HEK293 (cell line): Measurements from ENCODE around the gene PRSS56.

Source experiments
- CTCF ChIA-PET: fragments of 350-600 bp; formaldehyde crosslinking; extraction: SDS; loops from one replicate; lab custom pipeline; 2021; ENCODE audit warnings: antibody characterized with exemption; lab: Yijun Ruan, JAX
- POLR2A ChIA-PET: fragments of 300-600 bp; formaldehyde crosslinking; extraction: SDS; loops from one replicate; lab custom pipeline; 2020; ENCODE audit warnings: antibody characterized with exemption, inconsistent platforms; lab: Yijun Ruan, JAX
- H3K27ac ChIP-seq: fragments of 200-500 bp; sonication (Bioruptor generic); 2 replicates; pipeline ENCODE4 v1.5.1; 2014; ENCODE audit warnings: low read depth, low read length, control low read depth, inconsistent platforms; ENCODE audit errors: extremely low read depth
- H3K36me3 ChIP-seq, 2 experiments: fragments of 200-500 bp in 1 of 2; sonication (Bioruptor generic) in 1 of 2; 1 replicate in 1 of 2; 2 replicates in 1 of 2; pipeline ENCODE4 v1.5.1; 2014 to 2017; ENCODE audit warnings: inconsistent platforms in 2 of 2, low read length in 2 of 2; ENCODE audit not compliant: control insufficient read depth in 2 of 2, insufficient read depth in 1 of 2
- H3K4me1 ChIP-seq: fragments of 200-500 bp; sonication (Bioruptor generic); 2 replicates; pipeline ENCODE4 v1.5.1; 2014; ENCODE audit warnings: mild to moderate bottlenecking, low read length, inconsistent platforms; ENCODE audit not compliant: control insufficient read depth, insufficient read depth
- H3K4me3 ChIP-seq: 2 replicates; pipeline ENCODE4 v1.5.1; 2011; ENCODE audit warnings: low read depth, mild to moderate bottlenecking, control low read depth, low read length, moderate library complexity
- H3K9me3 ChIP-seq: fragments of 200-500 bp; sonication (Bioruptor generic); 2 replicates; pipeline ENCODE4 v1.5.1; 2014; ENCODE audit warnings: low read depth, low read length, inconsistent platforms; ENCODE audit not compliant: control insufficient read depth, insufficient read depth
- EGR2 ChIP-seq: fragments of 450-650 bp; formaldehyde crosslinking; IDR thresholded peaks from 2 replicates; pipeline ENCODE4 v1.5.1; 2016; ENCODE audit warnings: low read depth, missing biosample characterization, missing genetic modification characterization
- ZBTB11 ChIP-seq: fragments of 450-650 bp; formaldehyde crosslinking; conservative IDR thresholded peaks from 2 replicates; pipeline ENCODE4 v1.5.1; 2016; ENCODE audit warnings: low read depth, missing biosample characterization, missing genetic modification characterization
- ZBTB17 ChIP-seq: fragments of 450-650 bp; formaldehyde crosslinking; IDR thresholded peaks from 2 replicates; pipeline ENCODE4 v1.5.1; 2016; ENCODE audit warnings: missing biosample characterization, missing genetic modification characterization
- ZFHX2 ChIP-seq: fragments of 450-650 bp; formaldehyde crosslinking; conservative IDR thresholded peaks from 2 replicates; pipeline ENCODE4 v1.5.1; 2016; ENCODE audit warnings: missing biosample characterization, missing genetic modification characterization
- ZNF10 ChIP-seq: fragments of 450-650 bp; formaldehyde crosslinking; IDR thresholded peaks from 2 replicates; pipeline ENCODE4 v1.5.1; 2017; ENCODE audit warnings: missing biosample characterization, missing genetic modification characterization
- ZNF19 ChIP-seq: fragments of 450-650 bp; formaldehyde crosslinking; IDR thresholded peaks from 2 replicates; pipeline ENCODE4; 2016; ENCODE audit warnings: missing biosample characterization, missing genetic modification characterization, low read depth
- ZNF214 ChIP-seq: fragments of 450-650 bp; formaldehyde crosslinking; IDR thresholded peaks from 2 replicates; pipeline ENCODE4 v1.5.1; 2017; ENCODE audit warnings: missing biosample characterization, mild to moderate bottlenecking, missing genetic modification characterization, borderline replicate concordance
- ZNF266 ChIP-seq: fragments of 450-650 bp; formaldehyde crosslinking; IDR thresholded peaks from 2 replicates; pipeline ENCODE4 v1.5.1; 2016; ENCODE audit warnings: missing biosample characterization, missing genetic modification characterization, low read depth
- ZNF350 ChIP-seq: fragments of 450-650 bp; formaldehyde crosslinking; IDR thresholded peaks from 2 replicates; pipeline ENCODE4 v1.5.0; 2017; ENCODE audit warnings: missing biosample characterization, mild to moderate bottlenecking, missing genetic modification characterization
- ZNF423 ChIP-seq: fragments of 450-650 bp; formaldehyde crosslinking; IDR thresholded peaks from 2 replicates; pipeline ENCODE4 v1.5.1; 2016; ENCODE audit warnings: missing biosample characterization, missing genetic modification characterization
- ZNF48 ChIP-seq: fragments of 450-650 bp; formaldehyde crosslinking; IDR thresholded peaks from 2 replicates; pipeline ENCODE4 v1.5.1; 2016; ENCODE audit warnings: missing biosample characterization, missing genetic modification characterization
- ZNF510 ChIP-seq: fragments of 450-650 bp; formaldehyde crosslinking; IDR thresholded peaks from 2 replicates; pipeline ENCODE4 v1.5.1; 2018; ENCODE audit warnings: mild to moderate bottlenecking, missing genetic modification characterization, missing biosample characterization; ENCODE audit not compliant: insufficient replicate concordance
- ZNF530 ChIP-seq: fragments of 450-650 bp; formaldehyde crosslinking; IDR thresholded peaks from 2 replicates; pipeline ENCODE4 v1.5.1; 2016; ENCODE audit warnings: low read depth, missing biosample characterization, missing genetic modification characterization
- ZNF555 ChIP-seq: fragments of 450-650 bp; formaldehyde crosslinking; conservative IDR thresholded peaks from 2 replicates; pipeline ENCODE4 v1.5.1; 2017; ENCODE audit warnings: missing biosample characterization, mild to moderate bottlenecking, missing genetic modification characterization, inconsistent platforms
- ZNF677 ChIP-seq: fragments of 450-650 bp; IDR thresholded peaks from 2 replicates; pipeline ENCODE4 v1.5.0; 2018; ENCODE audit warnings: missing biosample characterization, mild to moderate bottlenecking, missing genetic modification characterization, moderate library complexity
- ZNF792 ChIP-seq: fragments of 450-650 bp; formaldehyde crosslinking; IDR thresholded peaks from 2 replicates; pipeline ENCODE4 v1.5.1; 2016; ENCODE audit warnings: missing biosample characterization, missing genetic modification characterization
- TF ChIP-seq, protein P1 (sequence below): fragments of 450-650 bp; formaldehyde crosslinking; IDR thresholded peaks from 2 replicates; pipeline ENCODE4 v1.5.1; 2016; ENCODE audit warnings: missing biosample characterization, missing genetic modification characterization
- TF ChIP-seq, protein P2 (sequence below): fragments of 450-650 bp; formaldehyde crosslinking; IDR thresholded peaks from 2 replicates; pipeline ENCODE4 v1.5.1; 2016; ENCODE audit warnings: missing biosample characterization, missing genetic modification characterization
- TF ChIP-seq, protein P3 (sequence below): fragments of 450-650 bp; formaldehyde crosslinking; IDR thresholded peaks from 2 replicates; pipeline ENCODE4 v1.5.1; 2016; ENCODE audit warnings: missing biosample characterization, missing genetic modification characterization, low read depth
- TF ChIP-seq, protein P4 (sequence below): fragments of 450-650 bp; formaldehyde crosslinking; IDR thresholded peaks from 2 replicates; pipeline ENCODE4 v1.5.1; 2017; ENCODE audit warnings: missing biosample characterization, missing genetic modification characterization

Gene PRSS56

DNA sequence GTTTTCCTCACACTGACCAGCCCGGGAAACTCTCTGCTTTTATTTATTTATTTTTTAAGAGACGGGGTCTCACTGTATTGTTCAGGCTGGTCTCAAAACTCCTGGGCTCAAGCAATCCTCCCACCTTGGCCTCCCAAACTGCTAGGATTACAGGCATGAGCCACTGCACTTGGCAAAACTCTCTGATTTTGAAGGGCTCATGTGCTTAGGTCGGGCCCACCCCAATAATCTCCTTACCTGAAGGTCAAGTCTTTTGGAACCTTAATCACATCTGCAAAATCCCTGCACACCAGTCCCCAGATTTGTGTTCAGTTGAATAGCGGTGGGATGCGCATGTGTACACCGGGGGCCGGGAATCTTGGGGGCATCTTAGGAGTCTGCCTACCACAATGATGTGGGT, 24.9 kb upstream of the PRSS56 start:
- no peaks in the 10 kb centered on the region for H3K36me3 ChIP-seq
- H3K9me3 ChIP-seq = no peaks in the 10 kb centered on the region
- no peak overlapping the region for H3K27ac ChIP-seq
- ChIA-PET POLR2A (interaction anchor here (0.6 kb wide), 1 partner anchor 52 kb away, joined by 3 read pairs; no protein-coding TSS in a partner anchor), CTCF (interaction anchor here (1.1 kb wide), 1 partner anchor 25 kb away, joined by 3 read pairs; no protein-coding TSS in a partner anchor)
- no peak overlapping the region for H3K4me3 ChIP-seq
- no peaks in the 10 kb centered on the region for H3K4me1 ChIP-seq
- peak; percentile 51; the same call in 1 of the 2 replicates for TF ChIP-seq ZNF10 (tag by site-specific recombination)
- TF ChIP-seq, protein P1, sequence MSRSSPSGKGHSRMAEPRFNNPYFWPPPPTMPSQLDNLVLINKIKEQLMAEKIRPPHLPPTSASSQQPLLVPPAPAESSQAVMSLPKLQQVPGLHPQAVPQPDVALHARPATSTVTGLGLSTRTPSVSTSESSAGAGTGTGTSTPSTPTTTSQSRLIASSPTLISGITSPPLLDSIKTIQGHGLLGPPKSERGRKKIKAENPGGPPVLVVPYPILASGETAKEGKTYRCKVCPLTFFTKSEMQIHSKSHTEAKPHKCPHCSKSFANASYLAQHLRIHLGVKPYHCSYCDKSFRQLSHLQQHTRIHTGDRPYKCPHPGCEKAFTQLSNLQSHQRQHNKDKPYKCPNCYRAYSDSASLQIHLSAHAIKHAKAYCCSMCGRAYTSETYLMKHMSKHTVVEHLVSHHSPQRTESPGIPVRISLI (tag by site-specific recombination) = no peak

DNA sequence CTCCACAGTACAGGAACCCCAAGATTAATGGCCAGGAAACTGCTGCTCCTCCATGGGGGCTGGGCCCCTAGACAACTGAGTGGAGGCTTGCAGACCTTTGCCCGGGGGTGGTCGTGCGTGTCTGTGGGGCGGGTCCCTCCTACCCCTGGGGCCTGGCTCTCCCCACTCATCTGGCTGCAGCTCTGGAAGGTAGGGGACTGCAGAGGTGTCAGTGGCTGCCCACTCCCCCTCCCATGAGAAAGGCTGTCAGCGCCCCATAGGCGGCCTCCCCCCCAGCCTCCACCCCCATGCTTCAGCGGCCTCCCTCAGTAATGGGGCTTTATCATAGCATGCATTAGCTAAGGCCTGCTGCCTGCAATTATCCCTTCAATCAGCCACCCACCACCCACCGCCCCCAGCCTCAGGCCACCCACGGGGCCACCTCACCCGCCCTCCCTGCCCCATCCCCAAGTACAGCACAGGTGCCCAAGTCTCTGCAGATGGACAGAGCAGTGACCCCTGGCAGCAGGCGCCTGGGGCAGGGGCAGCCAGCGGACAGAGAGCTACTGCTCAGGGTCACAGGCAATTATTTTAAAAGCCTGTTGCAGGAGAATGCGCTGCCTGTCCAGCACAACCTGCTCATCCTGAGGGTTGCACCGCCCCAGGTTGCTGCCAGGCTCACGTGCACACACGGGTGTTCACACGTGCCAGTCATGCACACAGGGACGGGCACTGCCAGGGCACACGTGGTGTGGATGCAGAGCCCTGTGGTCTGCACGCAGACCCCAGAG, 23.5 kb upstream of the PRSS56 start:
- no peaks in the 10 kb centered on the region for H3K4me1 ChIP-seq
- POLR2A ChIA-PET = interaction anchor here (0.6 to 0.7 kb wide), 3 partner anchors 127 to 1826 kb away, joined by 3 to 5 read pairs (median 3); no protein-coding TSS in a partner anchor
- CTCF ChIA-PET = no interaction called here
- no peak overlapping the region for H3K27ac ChIP-seq
- no peaks in the 10 kb centered on the region for H3K9me3 ChIP-seq
- no peak overlapping the region for H3K4me3 ChIP-seq
- no peaks in the 10 kb centered on the region for H3K36me3 ChIP-seq
- TF ChIP-seq ZNF423 (tag by site-specific recombination) = no peak
- TF ChIP-seq ZNF266 (tag by site-specific recombination) = no peak
- TF ChIP-seq, protein P2, sequence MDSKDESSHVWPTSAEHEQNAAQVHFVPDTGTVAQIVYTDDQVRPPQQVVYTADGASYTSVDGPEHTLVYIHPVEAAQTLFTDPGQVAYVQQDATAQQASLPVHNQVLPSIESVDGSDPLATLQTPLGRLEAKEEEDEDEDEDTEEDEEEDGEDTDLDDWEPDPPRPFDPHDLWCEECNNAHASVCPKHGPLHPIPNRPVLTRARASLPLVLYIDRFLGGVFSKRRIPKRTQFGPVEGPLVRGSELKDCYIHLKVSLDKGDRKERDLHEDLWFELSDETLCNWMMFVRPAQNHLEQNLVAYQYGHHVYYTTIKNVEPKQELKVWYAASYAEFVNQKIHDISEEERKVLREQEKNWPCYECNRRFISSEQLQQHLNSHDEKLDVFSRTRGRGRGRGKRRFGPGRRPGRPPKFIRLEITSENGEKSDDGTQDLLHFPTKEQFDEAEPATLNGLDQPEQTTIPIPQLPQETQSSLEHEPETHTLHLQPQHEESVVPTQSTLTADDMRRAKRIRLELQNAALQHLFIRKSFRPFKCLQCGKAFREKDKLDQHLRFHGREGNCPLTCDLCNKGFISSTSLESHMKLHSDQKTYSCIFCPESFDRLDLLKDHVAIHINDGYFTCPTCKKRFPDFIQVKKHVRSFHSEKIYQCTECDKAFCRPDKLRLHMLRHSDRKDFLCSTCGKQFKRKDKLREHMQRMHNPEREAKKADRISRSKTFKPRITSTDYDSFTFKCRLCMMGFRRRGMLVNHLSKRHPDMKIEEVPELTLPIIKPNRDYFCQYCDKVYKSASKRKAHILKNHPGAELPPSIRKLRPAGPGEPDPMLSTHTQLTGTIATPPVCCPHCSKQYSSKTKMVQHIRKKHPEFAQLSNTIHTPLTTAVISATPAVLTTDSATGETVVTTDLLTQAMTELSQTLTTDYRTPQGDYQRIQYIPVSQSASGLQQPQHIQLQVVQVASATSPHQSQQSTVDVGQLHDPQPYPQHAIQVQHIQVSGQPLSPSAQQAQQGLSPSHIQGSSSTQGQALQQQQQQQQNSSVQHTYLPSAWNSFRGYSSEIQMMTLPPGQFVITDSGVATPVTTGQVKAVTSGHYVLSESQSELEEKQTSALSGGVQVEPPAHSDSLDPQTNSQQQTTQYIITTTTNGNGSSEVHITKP (tag by site-specific recombination) = 0 out of 2 replicates have a peak, but pooled peaks have one; percentile 13
- TF ChIP-seq, protein P3, sequence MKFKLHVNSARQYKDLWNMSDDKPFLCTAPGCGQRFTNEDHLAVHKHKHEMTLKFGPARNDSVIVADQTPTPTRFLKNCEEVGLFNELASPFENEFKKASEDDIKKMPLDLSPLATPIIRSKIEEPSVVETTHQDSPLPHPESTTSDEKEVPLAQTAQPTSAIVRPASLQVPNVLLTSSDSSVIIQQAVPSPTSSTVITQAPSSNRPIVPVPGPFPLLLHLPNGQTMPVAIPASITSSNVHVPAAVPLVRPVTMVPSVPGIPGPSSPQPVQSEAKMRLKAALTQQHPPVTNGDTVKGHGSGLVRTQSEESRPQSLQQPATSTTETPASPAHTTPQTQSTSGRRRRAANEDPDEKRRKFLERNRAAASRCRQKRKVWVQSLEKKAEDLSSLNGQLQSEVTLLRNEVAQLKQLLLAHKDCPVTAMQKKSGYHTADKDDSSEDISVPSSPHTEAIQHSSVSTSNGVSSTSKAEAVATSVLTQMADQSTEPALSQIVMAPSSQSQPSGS (tag by site-specific recombination) = no peak
- no peak for TF ChIP-seq ZNF555 (tag by site-specific recombination)
- TF ChIP-seq ZNF677 = no peak
- TF ChIP-seq ZNF19 = no peak
- TF ChIP-seq, protein P4, sequence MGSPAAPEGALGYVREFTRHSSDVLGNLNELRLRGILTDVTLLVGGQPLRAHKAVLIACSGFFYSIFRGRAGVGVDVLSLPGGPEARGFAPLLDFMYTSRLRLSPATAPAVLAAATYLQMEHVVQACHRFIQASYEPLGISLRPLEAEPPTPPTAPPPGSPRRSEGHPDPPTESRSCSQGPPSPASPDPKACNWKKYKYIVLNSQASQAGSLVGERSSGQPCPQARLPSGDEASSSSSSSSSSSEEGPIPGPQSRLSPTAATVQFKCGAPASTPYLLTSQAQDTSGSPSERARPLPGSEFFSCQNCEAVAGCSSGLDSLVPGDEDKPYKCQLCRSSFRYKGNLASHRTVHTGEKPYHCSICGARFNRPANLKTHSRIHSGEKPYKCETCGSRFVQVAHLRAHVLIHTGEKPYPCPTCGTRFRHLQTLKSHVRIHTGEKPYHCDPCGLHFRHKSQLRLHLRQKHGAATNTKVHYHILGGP (tag by site-specific recombination) = no peak
- no peak for TF ChIP-seq ZNF48 (tag by site-specific recombination)
- no peak for TF ChIP-seq ZNF214 (tag by site-specific recombination)
- peak; percentile 92 for TF ChIP-seq EGR2 (tag by site-specific recombination)
- no peak for TF ChIP-seq ZNF530 (tag by site-specific recombination)
- no peak for TF ChIP-seq ZBTB17 (tag by site-specific recombination)
- peak; percentile 89 for TF ChIP-seq ZFHX2 (tag by site-specific recombination)
- TF ChIP-seq ZNF350 (tag by site-specific recombination) = no peak
- no peak for TF ChIP-seq ZNF792 (tag by site-specific recombination)
- TF ChIP-seq ZBTB11 (tag by site-specific recombination) = no peak
- no peak for TF ChIP-seq ZNF510 (tag by site-specific recombination)
